ENCODE data around the gene DLG2.

DLG2 gene

DNA sequence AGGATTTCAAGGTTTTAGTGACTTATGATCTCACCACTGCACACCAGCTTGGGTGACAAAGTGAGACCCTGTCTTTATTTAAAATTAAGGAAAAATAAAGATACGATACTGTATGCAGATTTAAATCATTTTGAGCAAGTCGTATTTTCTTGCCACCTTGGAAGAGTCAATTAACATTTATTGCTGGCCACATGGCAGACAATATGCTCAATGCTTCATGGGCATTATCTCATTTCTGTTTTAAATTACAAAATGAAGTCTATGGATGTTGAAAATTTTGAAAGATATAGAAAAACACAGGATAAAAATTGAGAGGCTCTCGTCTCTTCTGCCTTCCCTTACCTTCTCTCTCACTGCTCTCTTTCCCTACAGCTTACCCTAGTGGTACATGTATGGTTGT, 1992.0 kb downstream of the DLG2 start:
- H3K36me3 ChIP-seq (ENCODE audit: insufficient read depth, low read length), result no peaks in the 10 kb centered on the region
- no peak overlapping the region for H3K9ac ChIP-seq (ENCODE audit: low read depth, low read length)
- H3K4me2 ChIP-seq (ENCODE audit: low read length), result no peak overlapping the region
- H3K4me3 ChIP-seq (ENCODE audit: low read length), result no peak overlapping the region
- no peaks in the 10 kb centered on the region for H3K27me3 ChIP-seq (ENCODE audit: control insufficient read depth, insufficient read depth, low read length)
- no peaks in the 10 kb centered on the region for H3K4me1 ChIP-seq (ENCODE audit: control insufficient read depth, insufficient read depth, low read length)
- no peaks in the 10 kb centered on the region for H3K9me3 ChIP-seq (replicated peaks; ENCODE audit: low read length)

- Histone ChIP-seq H3K36me3 (ENCODE audit: insufficient read depth, low read length) (no peaks in the 10 kb centered on the region), H3K27me3 (ENCODE audit: control insufficient read depth, insufficient read depth, low read length) (no peaks in the 10 kb centered on the region), H3K4me1 (ENCODE audit: control insufficient read depth, insufficient read depth, low read length) (no peaks in the 10 kb centered on the region), H3K9me3 (replicated peaks; ENCODE audit: low read length) (no peaks in the 10 kb centered on the region), H3K9ac (ENCODE audit: low read depth, low read length) (no peak overlapping the region), H3K4me3 (ENCODE audit: low read length) (no peak overlapping the region), H3K4me2 (ENCODE audit: low read length) (no peak overlapping the region)
These were observed 1996.9 kb downstream of the DLG2 start for GRCh38 chr11:83630211-83630610.

- no peaks in the 10 kb centered on the region for H3K36me3 ChIP-seq (ENCODE audit: insufficient read depth, low read length)
- no peaks in the 10 kb centered on the region for H3K27me3 ChIP-seq (ENCODE audit: control insufficient read depth, insufficient read depth, low read length)
- H3K4me3 ChIP-seq (ENCODE audit: low read length), result no peak overlapping the region
- no peaks in the 10 kb centered on the region for H3K9me3 ChIP-seq (replicated peaks; ENCODE audit: low read length)
- no peak overlapping the region for H3K9ac ChIP-seq (ENCODE audit: low read depth, low read length)
- H3K4me2 ChIP-seq (ENCODE audit: low read length), result no peak overlapping the region
- H3K4me1 ChIP-seq (ENCODE audit: control insufficient read depth, insufficient read depth, low read length), result no peaks in the 10 kb centered on the region
These were observed 1997.4 kb downstream of the DLG2 start for GRCh38 chr11:83629775-83630174.

DNA sequence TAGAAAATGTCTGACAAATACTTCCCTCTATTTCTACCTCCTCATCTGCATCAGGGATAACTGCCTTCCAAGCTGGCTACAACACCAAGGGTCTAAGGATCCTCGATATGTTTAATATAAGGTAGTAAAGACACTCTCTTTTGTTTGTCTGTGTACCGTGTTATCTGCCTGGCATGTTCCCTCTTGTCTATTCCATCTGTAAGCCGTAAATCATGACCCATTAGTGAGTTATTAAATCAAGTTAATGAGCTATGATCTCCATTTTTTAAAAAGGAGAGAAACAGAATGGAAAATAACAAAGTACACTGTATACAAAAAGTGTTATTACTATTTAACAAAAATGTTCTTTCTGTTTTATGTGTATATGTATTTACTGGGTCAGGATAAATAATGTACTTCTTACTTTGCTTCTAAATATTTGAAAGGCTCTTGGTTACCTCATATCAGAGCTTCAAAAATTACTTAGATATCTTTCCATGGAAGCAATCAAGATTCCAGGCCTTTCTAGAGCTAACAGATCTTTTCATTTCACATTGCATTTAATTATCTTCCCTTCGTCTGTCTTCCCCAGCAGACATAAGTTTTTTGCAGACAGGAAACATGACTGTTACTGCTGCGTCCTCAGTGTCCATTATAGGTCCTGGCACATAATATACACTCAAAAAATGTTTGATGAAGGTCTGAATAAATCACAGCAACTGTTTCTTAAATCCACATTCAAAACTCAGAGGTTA, 1998.4 kb downstream of the DLG2 start:
- Histone ChIP-seq H3K4me1 (ENCODE audit: control insufficient read depth, insufficient read depth, low read length) (no peaks in the 10 kb centered on the region), H3K9me3 (replicated peaks; ENCODE audit: low read length) (no peaks in the 10 kb centered on the region), H3K27me3 (ENCODE audit: control insufficient read depth, insufficient read depth, low read length) (no peaks in the 10 kb centered on the region), H3K4me2 (ENCODE audit: low read length) (no peak overlapping the region), H3K9ac (ENCODE audit: low read depth, low read length) (no peak overlapping the region), H3K36me3 (ENCODE audit: insufficient read depth, low read length) (no peaks in the 10 kb centered on the region), H3K4me3 (ENCODE audit: low read length) (no peak overlapping the region)

DNA sequence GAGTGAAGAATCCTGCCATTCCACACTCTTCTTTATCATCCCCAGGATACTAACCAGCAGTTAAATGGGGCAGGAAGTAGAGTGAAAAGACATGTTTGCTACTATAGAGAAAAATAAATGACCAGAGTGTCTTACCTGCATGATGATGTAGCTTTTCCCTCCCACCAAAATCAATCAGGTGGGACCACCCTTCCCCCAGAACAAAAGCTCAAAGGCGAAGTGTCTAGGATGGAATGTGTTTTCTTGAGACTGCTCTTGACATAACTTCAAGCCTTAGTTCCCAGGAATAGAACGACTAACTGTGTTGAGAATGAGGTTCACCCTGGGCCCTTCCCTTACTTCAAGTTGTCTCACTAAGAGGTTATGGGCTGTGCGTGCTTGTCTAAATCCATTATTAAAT, 2001.8 kb downstream of the DLG2 start:
- Histone ChIP-seq H3K36me3 (ENCODE audit: insufficient read depth, low read length) (no peaks in the 10 kb centered on the region), H3K4me1 (ENCODE audit: control insufficient read depth, insufficient read depth, low read length) (no peaks in the 10 kb centered on the region), H3K9me3 (replicated peaks; ENCODE audit: low read length) (no peaks in the 10 kb centered on the region)

DNA sequence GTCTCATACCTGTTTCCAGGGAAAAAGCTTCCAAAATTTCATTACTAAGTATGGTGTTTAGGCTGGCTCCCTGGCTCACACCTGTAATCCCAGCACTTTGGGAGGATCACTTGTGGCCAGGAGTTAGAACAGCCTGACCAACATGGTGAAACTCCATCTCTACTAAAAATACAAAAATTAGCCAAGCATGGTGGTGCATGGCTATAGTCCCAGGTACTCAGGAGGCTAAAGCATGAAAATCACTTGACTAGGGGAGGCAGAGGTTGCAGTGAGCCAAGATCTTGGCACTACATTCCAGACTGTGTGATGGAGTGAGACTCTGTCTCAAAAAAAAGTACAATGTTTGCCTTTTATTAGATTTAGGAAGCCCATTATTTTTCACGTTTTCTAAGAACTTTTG, 2009.5 kb downstream of the DLG2 start:
- Histone ChIP-seq H3K4me3 (ENCODE audit: low read length) (no peak overlapping the region), H3K36me3 (ENCODE audit: insufficient read depth, low read length) (no peaks in the 10 kb centered on the region), H3K4me1 (ENCODE audit: control insufficient read depth, insufficient read depth, low read length) (no peaks in the 10 kb centered on the region), H3K27me3 (ENCODE audit: control insufficient read depth, insufficient read depth, low read length) (no peaks in the 10 kb centered on the region), H3K4me2 (ENCODE audit: low read length) (no peak overlapping the region), H3K9me3 (replicated peaks; ENCODE audit: low read length) (no peaks in the 10 kb centered on the region), H3K9ac (ENCODE audit: low read depth, low read length) (no peak overlapping the region)

More for the DNA sequence above, 2001.8 kb downstream of the DLG2 start:
- Histone ChIP-seq H3K4me3 (ENCODE audit: low read length) (no peak overlapping the region), H3K9ac (ENCODE audit: low read depth, low read length) (no peak overlapping the region), H3K4me2 (ENCODE audit: low read length) (no peak overlapping the region), H3K27me3 (ENCODE audit: control insufficient read depth, insufficient read depth, low read length) (no peaks in the 10 kb centered on the region)

- Histone ChIP-seq H3K36me3 (ENCODE audit: insufficient read depth, low read length) (no peaks in the 10 kb centered on the region), H3K4me2 (ENCODE audit: low read length) (no peak overlapping the region), H3K9ac (ENCODE audit: low read depth, low read length) (no peak overlapping the region), H3K4me1 (ENCODE audit: control insufficient read depth, insufficient read depth, low read length) (peaks cover 5% of the 10 kb centered on the region), H3K27me3 (ENCODE audit: control insufficient read depth, insufficient read depth, low read length) (no peaks in the 10 kb centered on the region), H3K9me3 (replicated peaks; ENCODE audit: low read length) (no peaks in the 10 kb centered on the region), H3K4me3 (ENCODE audit: low read length) (no peak overlapping the region)
These were observed 2013.4 kb downstream of the DLG2 start for GRCh38 chr11:83613767-83614121.

DNA sequence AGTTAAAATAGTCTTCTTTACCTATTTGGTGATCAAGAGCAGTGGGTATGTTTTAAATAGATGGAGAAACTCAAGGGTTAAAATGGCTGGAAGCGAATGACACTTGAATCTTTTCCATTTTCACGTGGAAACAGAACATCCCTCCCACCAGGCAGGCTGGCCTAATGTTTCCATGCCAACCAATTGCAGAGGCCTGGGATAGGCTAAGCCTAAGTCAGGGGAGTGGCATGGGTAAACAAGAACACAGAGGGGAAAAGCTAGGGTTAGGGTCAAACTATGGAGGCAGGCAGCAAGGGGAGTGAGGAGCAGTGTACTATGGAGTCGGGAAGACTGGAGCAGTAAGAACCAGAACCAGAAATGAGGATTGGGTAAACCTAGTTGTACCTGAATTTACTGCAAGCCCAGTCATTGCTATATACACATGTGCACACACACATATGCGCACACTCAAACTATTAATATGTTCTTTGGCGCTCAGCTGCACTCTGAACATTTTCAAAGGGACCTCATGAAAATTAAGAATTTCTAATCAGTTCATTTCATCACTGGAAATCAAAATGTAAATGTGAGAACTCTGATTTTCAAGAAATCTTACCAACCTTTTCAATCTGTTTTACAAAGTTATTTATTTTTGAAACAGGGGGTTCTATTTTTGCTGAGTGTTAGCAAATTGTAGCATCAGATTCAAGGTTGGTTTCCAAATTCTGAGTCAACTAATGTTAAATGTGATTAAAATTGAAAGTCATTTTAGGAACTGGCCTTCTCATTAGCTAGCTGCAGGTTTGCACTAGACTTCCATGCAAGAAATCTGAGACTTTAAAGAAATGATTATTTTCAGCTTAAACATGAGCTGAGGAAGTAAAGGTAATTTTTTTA, 2014.0 kb downstream of the DLG2 start:
- Histone ChIP-seq H3K27me3 (ENCODE audit: control insufficient read depth, insufficient read depth, low read length) (no peaks in the 10 kb centered on the region), H3K36me3 (ENCODE audit: insufficient read depth, low read length) (no peaks in the 10 kb centered on the region), H3K4me2 (ENCODE audit: low read length) (no peak overlapping the region), H3K9ac (ENCODE audit: low read depth, low read length) (no peak overlapping the region), H3K9me3 (replicated peaks; ENCODE audit: low read length) (no peaks in the 10 kb centered on the region), H3K4me3 (ENCODE audit: low read length) (no peak overlapping the region), H3K4me1 (ENCODE audit: control insufficient read depth, insufficient read depth, low read length) (peaks cover 5% of the 10 kb centered on the region)

DNA sequence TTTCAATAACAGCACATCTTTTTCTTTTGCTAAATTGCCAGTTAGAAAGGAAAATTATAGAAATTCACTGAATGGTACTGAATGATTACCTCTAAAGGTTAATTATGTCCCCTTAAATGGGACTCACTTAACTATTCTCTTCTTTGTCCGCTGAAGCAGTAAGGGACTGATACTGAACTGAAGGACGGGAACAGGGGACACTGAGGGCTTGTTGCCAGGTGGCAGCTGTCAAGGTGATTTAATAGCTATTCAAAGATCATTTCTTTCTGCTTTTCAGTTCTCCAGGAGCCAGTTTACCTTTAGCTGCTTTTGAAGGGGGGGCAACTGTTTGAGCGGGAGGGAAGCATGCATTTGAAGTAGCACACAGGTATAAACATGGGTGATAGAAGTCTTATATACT, 2015.5 kb downstream of the DLG2 start:
- peaks cover 5% of the 10 kb centered on the region for H3K4me1 ChIP-seq (ENCODE audit: control insufficient read depth, insufficient read depth, low read length)
- H3K27me3 ChIP-seq (ENCODE audit: control insufficient read depth, insufficient read depth, low read length), result no peaks in the 10 kb centered on the region
- H3K4me2 ChIP-seq (ENCODE audit: low read length), result no peak overlapping the region
- H3K9me3 ChIP-seq (replicated peaks; ENCODE audit: low read length), result no peaks in the 10 kb centered on the region
- H3K9ac ChIP-seq (ENCODE audit: low read depth, low read length), result no peak overlapping the region
- H3K4me3 ChIP-seq (ENCODE audit: low read length), result no peak overlapping the region
- no peaks in the 10 kb centered on the region for H3K36me3 ChIP-seq (ENCODE audit: insufficient read depth, low read length)

DNA sequence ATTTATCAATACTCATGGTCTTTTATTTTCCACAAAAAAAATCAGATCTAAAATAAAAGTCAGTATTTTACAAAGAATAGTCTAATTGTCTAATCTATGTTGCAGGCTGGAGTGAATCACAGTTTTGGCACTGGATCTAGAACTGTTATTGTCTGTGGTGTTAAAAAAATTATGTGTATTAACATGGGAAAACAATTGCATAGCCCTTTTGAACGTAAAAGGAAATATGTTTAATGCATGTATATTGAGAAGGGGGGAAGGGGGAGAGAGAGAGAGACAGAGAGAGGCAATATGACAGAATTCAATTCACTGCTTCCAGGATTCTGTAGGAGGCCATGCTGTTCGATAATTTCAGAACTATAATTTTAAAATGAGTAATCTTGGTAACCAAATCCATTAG, 2016.1 kb downstream of the DLG2 start:
- no peaks in the 10 kb centered on the region for H3K27me3 ChIP-seq (ENCODE audit: control insufficient read depth, insufficient read depth, low read length)
- H3K9ac ChIP-seq (ENCODE audit: low read depth, low read length), result no peak overlapping the region
- peaks cover 5% of the 10 kb centered on the region for H3K4me1 ChIP-seq (ENCODE audit: control insufficient read depth, insufficient read depth, low read length)
- H3K36me3 ChIP-seq (ENCODE audit: insufficient read depth, low read length), result no peaks in the 10 kb centered on the region
- H3K4me2 ChIP-seq (ENCODE audit: low read length), result no peak overlapping the region
- no peak overlapping the region for H3K4me3 ChIP-seq (ENCODE audit: low read length)
- no peaks in the 10 kb centered on the region for H3K9me3 ChIP-seq (replicated peaks; ENCODE audit: low read length)

DNA sequence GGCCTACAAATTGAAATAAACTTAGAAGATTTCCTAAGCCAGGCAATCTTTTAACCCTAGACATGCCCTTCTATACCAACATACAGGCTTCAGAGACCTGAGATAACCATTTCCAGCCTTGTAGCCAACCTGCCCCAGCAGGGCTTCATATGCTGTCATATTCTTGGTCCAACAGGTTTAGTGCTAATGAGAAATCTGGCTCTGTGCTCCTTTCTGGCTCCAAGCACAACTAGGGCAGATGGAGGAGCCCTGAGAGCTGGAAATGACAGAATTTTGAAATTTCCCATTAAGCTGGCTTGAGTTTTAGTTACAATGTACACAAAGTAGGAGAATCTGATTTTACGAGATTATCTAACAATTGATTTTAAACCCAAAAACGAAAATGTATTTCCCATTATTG, 2018.0 kb downstream of the DLG2 start:
- no peak overlapping the region for H3K4me3 ChIP-seq (ENCODE audit: low read length)
- no peak overlapping the region for H3K4me2 ChIP-seq (ENCODE audit: low read length)
- H3K9ac ChIP-seq (ENCODE audit: low read depth, low read length), result no peak overlapping the region
- no peaks in the 10 kb centered on the region for H3K36me3 ChIP-seq (ENCODE audit: insufficient read depth, low read length)
- H3K27me3 ChIP-seq (ENCODE audit: control insufficient read depth, insufficient read depth, low read length), result no peaks in the 10 kb centered on the region
- H3K4me1 ChIP-seq (ENCODE audit: control insufficient read depth, insufficient read depth, low read length), result peaks cover 5% of the 10 kb centered on the region
- no peaks in the 10 kb centered on the region for H3K9me3 ChIP-seq (replicated peaks; ENCODE audit: low read length)

GRCh38 chr11:83608571-83608970, 2018.6 kb downstream of the DLG2 start:
- Histone ChIP-seq H3K27me3 (ENCODE audit: control insufficient read depth, insufficient read depth, low read length) (no peaks in the 10 kb centered on the region), H3K4me2 (ENCODE audit: low read length) (no peak overlapping the region), H3K4me3 (ENCODE audit: low read length) (no peak overlapping the region), H3K36me3 (ENCODE audit: insufficient read depth, low read length) (no peaks in the 10 kb centered on the region), H3K4me1 (ENCODE audit: control insufficient read depth, insufficient read depth, low read length) (peaks cover 5% of the 10 kb centered on the region), H3K9me3 (replicated peaks; ENCODE audit: low read length) (no peaks in the 10 kb centered on the region), H3K9ac (ENCODE audit: low read depth, low read length) (no peak overlapping the region)

Measured in skeletal muscle satellite cell (primary cell).